GM21528 (cell line): Measurements from ENCODE around the gene STXBP1.
"Not testable (repeated sequence)": the region's sequence is repeated elsewhere in the genome, so short reads cannot be mapped to it uniquely, and the experiment has no call there.

Experiments
- ATAC-seq: cut with Tn5 transposase; IDR thresholded peaks from one replicate; pipeline ENCODE4 v1.9.1; 2021; ENCODE audit warnings: mild to moderate bottlenecking, moderate library complexity; ENCODE audit not compliant: unreplicated experiment, low FRiP score

The STXBP1 gene

DNA sequence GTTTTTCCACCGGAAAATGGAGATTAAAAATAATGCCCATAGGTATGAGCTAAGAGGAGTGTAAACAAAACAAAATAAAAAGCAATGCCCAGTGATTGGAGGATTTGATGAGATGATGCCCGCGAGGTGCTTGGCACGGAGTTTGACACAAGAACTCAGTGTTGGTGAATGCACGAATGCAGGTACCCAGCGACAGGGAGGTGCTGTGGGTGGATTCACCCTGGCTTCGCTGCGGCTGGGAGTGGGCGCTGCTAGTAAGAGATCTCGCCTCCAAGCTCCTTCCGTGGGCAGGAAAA, 526 bp upstream of the STXBP1 start:
- peak; percentile 6 for ATAC-seq

DNA sequence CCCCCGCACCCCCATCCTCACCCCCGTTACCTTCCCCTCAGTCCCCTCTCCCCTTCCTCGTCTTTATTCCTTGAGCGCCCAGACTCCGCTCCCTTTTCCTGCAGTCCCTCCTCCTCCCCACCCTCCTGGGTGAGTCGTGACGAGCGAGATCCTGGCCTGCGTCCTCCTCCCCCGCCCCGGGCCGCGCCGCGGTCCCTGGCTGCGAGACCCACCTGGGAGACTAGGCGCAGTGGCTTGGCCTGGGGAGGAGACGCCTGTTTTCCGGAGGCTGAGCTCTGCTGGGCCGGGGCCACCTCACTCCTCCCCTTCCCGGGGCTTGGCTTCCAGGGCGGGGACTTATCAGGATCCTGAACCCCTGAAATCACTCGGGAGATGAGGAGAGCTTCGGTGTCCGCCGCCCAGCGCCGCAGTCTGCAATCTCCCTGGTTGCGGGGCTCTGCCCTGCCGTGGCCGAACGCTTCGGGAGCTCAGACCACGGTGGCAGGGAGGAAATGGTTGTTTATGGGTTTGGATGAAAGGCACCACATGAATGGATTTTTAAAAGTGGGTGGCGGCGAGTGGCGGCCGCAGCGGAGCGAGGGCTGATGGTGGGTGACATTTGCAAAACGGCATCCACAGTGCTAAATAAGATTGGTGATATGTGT, 984 bp downstream of the STXBP1 start:
- ATAC-seq, result no peak

DNA sequence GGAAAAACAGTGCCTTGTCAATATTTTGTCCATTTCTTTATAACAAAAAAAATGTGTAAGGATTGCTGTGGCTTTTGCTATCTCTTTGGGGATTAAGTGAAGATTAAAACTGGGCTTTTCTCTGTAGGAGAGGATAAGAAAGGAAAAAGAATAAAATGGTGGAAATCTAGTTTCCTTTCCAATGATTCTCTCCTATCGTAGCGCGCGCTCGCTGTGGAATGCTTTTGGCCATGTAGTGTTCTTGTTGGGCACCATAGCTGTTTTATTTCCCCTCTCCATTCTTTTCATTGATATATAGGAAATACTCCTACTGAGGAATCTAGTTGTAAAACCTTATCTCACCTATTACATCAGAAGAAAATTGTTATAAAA, 1.5 kb downstream of the STXBP1 start:
- no peak for ATAC-seq

DNA sequence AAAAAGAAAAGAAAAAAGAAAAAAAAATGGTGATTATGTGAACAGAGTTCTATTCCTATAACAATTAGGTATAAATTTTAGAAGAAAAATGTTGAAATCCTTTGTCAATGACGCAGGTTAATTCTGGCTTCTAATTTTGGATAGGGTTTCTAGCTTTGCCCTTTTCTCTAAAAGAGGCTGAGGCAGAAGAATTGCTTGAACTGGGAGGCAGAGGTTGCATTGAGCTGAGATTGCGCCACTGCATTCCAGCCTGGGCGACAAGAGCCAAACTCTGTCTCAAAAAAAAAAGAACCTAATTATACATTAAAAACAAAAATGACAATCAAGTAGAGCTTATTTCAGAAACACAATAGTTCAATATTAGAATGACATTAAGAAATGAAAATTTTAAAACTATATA, 2.9 kb downstream of the STXBP1 start:
- ATAC-seq, result no peak

DNA sequence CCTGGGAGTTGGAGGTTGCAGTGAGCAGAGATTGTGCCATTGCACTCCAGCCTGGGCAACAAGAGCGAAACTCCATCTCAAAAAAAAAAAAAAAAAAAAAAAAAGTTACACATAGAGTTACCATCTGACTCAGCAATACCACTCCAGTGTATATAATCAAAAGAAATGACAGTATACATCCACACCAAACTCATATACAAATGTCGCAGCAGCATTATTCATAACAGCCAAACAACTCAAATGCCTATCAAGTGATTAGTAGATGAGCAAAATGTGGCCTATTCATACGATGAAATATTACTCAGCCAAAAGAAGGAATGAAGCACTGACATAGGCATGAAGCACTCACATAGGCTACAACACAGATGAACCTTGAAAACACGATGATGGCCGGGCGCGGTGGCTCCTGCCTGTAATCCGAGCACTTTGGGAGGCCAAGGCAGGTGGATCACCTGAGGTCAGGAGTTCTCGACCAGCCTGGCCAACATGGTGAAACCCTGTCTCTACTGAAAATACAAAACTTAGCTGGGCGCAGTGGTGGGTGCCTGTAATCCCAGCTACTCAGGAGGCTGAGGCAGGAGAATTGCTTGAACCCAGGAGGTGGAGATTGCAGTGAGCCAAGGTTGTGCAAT, 9.4 kb downstream of the STXBP1 start:
- not testable (repeated sequence) for ATAC-seq

DNA sequence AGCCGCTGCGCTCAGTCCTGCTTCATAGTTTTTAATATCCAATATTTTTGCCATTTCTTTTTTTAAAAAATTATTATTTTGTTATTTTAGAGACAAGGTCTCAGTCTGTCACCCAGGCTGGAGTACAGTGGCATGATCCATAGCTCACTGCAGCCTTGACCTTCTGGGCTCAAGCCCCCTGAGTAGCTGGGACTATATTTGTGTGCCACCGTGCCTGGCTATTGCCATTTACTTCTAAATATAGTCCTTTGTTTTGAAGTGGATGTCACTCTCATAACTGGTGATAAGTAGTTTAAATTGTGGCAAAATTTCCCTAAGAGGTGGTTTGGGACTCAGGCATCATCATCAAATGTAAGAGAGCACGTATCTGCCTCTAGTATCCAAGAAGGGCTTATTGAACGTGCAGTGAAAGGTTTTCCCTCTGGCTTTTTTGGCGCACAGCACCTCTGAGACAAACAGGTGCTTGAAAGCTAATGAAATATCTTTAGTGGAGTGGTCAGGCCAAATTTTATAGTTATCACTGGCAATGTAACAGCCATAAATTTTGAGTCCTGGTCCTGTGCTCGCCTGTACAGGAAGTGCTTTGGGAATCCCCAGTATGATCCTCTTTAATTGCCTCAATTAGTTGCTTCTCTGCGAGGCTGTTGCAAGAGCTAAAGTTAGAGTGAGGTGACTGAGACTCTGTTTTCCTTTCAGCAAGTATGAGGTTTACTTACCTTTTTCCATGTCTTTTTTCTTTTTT, 14.8 kb downstream of the STXBP1 start:
- no peak for ATAC-seq

DNA sequence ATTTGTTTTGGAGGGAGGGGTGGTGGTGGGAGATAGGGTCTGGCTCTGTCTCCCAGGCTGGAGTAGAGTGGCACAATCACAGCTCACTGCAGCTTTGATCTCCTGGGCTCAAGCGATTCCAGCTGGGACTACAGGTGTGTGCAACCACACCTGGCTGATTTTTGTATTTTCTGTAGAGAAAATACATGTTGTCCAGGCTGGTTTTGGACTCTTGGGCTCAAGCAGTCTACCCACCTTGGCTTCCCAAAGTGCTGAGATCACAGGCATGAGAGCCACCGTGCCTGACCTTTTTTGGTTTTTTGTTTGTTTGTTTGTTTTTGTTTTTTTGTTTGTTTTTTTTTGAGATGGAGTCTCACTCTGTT, 15.4 kb downstream of the STXBP1 start:
- no peak for ATAC-seq

DNA sequence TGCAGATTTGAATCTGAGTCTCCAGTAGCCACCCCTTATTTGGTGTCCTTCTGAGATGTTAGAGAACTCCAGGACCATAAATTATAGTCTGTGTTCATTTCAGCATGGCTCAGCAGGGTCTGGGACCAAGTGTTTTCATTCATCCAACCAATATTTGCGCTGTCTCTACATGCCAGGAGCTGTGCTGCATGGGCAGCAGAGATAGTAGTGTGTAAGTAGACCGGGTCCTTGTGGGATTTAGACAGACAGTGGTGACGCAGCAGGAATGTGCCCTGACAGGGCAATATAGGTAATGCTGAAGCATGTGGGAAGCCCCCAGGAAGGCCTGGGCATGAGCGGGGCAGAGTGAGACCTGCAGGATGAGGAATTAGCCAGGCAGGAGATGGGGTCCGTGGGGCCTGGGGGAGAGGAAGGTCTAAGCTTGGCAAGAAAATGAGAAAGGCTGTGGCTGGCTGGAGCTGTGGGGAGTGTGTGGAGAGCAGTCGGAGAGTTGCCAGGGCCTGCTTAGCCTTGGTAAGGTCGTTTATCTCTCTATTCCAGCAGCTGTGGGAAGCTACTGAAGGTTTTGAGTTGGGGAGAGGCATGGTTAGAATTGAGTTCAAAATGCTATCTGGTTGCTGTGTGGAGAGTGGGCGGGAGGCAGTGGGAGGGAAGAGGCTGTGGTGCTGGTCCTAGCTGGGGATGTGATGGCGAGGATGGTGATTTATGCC, 16.8 kb downstream of the STXBP1 start:
- no peak for ATAC-seq

DNA sequence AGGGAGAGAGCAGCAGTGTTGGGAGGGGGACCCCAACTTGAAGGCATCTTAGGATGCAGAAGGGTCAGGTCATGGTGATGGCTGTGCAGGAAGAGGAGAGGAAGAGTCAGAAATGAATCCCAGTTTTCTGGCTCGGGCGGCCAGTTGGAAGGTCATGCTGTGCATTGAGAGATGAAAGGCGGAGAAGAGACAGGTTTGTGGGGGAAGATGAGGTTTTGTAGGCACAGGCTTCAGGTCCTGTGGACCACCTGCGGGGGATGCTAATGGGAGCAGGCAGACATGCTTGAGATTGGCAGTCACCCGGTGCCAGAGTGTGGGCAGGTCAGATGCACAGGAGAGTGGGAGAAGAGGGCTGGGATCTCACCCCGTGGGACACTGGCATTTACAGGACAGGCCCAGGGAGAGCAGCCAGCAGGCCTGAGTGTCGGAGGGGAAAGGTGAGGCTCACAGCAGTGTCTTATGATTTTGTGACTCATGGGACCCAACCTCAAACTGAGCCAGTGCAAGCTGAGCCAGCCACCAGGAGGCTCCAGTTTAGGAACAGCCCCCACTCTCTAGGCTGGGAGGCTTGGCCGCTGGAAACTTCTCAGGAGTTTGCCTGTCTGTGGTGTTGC, 17.5 kb downstream of the STXBP1 start:
- ATAC-seq, result no peak

DNA sequence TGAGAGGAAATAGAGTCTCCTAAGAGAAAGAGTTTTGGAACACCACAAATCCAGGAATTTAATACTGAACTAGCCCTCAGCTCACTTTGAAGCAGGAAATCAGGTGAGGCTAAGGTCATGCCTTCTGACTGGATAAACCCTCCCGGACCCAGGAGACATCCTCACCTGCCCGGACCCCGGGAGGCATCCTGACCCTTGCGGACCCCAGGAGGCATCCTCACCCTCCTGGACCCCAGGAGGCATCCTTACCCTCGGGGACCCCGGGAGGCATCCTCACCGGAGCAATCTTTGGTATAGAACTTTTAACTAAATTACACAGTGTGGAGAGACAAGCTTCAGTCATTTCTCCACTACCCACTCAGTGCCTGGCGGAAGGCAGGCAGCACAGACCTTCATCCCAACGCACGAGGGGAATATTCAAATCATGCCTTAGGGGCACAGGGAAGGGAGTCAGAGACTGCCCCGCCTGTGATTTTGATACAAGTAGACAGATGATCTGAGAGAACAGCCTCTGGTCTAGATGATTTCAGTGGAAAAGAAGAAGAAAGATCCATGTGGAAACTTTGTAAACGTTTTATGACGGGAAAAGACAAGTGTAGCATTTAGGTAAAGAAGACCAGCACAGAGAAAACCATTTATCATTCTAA, 21.3 kb downstream of the STXBP1 start:
- ATAC-seq, result no peak

DNA sequence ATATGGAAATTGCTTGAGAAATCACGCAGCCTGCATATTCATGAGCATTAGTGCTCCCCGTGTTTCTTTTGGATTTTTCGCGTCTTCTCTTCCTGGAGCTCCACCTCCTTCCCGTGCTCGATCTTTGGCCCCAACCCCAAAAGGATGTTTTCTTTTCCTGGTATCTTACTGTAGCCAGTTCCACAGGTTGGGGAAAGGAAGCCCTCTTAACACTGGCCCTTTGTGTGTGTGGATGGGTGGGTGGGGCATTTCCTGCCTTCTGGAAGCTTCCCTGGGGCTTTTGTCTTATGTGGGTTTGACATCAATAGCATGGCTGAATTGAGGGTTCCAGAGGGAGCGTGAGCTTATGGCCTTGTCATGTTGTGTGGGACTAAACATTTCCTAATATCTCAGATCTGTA, 21.9 kb downstream of the STXBP1 start:
- no peak for ATAC-seq

DNA sequence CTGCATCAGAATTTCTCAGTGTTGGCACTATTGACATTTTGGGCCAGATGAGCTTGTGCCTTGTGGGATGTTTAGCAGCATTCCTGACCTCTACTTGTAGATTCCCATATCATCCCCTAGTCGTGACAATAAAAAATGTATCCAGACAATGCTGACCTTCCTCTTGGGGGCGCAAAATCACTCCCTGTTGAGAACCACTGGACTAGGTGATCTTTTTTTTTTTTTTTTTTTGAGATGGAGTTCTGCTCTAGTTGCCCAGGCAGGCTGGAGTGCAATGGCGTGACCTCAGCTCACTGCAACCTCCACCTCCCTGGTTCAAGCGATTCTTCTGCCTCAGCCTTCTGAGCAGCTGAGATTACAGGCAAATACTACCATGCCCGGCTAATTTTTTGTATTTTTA, 22.6 kb downstream of the STXBP1 start:
- no peak for ATAC-seq

DNA sequence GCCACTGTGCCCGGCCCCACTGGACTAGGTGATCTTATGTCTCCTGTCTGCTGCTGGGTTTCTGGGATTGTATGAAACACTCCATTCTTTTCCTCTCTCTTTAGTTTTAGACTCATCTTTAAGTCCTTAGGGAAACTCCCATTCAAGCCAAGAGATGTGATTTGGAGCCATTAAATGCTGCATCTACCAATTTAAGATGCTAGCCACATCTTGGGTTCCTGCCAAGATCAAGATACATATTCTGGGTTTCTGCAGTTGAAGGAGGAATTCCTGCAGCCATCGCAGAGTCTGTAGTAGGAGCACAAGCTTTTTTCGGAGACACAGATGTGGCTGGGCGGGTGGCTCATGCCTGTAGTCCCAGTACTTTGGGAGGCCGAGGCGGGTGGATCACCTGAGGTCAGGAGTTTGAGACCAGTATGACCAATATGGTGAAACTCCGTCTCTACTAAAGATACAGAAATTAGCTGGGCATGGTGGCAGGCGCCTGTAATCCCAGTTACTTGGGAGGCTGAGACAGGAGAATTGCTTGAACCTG, 23.2 kb downstream of the STXBP1 start:
- ATAC-seq, result no peak

DNA sequence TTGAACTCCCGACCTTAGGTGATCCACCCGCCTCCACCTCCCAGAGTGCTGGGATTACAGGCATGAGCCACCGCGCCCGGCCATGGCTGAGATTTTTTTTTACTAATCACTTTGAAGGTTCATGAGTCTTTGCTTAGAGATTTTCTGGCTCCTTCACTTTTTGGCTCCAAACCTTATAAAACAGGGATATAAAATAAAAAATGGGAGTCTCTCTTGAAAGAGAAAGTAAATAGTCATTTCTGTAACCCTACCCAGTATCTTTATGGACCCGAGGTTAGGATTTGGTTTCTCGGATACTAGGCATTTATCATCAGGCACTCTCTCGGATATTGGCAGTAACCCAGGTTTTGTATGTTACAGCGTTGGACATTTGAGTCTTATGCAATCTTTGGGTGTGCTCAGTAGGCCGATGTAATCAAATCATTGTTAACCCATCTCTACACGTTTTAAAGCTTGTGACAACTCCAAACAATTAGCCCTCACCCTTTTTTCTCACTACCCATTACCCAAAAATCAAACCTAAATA, 25.3 kb downstream of the STXBP1 start:
- ATAC-seq, result no peak

DNA sequence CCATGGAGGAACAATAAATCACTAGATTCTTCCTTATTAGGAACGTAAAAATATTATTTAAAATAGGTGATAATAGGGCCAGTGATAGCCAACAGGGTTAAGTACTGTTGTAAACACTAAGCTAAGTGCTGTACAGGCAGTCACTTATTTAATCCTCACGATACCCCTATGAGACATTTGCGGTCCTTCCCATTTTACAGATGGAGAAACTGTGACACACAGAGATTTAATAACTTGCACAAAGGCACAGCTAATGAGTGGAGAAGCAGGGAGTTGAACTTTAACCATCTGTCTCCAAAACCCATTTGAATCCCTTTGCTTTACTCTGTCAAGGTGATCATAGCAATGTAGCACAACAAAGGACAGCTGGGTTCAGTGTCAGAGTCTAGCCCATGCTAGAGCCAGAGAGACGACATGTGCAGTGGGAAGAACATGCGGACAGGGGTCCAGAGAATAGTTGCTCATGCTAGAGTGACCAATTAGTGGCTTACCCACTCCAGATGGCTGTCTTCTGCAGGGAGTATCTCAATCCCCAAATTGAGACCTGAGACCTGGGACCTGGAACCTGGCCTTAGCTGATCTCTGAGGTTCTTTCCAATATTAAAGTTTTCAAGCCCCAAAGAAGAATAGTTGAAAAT, 28.9 kb downstream of the STXBP1 start:
- no peak for ATAC-seq

DNA sequence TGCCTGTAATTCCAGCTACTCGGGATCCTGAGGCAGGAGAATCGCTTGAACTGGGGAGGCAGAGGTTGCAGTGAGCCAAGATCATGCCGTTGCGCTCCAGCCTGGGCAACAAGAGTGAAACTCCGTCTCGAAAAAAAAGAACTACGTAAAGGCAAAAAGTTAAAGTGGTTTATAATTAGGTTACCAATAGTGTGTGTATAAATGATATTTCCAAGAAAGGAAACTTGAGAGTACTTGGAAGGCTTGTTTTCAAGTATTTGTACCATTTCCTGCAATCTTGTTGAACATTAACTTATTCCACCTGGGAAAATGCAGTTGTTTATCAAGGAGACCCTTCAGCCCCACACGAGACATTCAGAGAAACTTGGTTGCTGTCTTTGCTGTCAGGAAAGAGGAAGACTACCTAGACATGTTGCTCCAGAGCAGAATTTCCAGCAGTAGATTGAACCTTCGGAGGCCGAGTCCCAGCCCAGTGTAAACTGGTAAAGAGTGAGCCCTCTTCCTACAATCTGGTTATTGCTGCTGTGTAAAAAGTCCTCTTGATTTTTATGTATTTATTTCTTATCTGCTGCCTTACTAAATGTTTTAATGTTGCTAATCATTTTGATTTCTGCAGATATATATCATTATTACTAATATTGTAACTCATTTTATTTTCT, 30.1 kb downstream of the STXBP1 start:
- ATAC-seq, result no peak

DNA sequence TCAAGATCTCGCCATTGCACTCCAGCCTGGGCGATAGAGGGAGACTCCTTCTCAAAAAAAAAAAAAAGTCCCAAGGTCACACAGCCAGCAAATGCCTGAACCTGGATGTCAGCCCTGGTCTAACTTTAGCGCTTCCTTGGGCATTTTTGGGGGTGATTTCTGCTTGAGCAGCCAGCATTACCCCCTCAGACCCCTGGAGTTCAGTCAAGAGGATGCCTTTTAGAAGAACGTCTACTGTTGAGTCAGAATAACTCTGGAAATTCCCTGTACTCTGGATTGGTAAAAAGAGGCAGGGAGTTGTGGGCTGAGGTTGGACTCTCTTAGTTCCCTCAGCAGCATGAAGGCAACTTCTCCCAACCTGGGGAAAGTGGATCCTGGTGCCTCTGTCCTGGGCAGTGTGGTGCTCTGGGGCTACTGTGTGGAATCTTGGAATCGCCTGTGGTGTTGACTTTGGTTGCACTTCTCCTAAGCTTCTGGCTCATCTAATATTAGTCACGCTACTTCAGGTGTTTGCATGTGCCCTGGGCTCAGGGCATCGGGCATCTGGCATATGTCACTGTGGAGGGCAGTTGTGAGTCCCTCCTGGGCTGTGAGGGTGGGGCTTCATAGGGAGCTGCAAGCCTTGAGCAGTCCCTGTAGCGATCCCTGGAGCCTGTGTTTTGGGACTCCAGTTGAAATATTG, 32.2 kb downstream of the STXBP1 start:
- ATAC-seq, result no peak

DNA sequence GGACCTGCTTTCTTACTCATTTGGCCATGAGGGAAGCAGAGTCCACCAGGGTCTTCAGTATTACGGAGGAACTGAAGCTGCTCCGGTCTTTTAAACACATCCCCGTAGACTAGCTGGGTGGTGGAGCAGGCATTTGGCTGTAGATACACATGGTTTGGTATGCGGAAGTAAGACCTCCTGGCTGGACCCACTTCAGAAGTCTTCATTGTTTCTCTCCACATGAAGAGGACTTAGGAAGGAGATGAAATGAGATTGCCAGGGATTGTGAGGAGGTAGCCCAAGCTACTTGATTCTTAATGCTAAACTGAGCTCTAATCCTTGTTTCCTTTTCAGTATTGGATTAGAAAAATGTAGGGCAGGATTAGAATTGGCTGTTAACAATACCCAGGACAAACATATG, 32.9 kb downstream of the STXBP1 start:
- ATAC-seq, result no peak

DNA sequence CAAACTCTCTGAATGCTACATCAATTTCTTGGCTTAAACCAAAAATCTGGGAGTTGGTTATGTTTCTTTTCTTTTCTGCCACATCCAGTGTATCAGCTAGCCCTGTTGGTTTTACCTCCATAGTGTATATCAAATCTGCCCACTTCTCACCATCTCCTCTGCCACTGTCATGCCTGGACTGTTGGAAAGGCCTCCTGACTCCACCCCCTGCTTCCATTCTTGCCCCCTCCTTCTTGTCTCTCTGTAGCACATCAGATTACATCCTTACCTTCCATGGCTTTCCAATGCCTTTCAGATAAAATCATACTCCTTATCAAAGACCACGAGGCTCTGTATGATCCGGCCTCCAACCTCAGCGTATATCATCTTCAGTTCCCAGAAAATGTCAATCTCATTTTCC, 35.4 kb downstream of the STXBP1 start:
- ATAC-seq, result no peak
